Left cardiac atrium (tissue), 4 donors: ENCODE data around the gene MICAL3. TPM values are rescaled to one million over a fixed set of nuclear protein-coding genes. Genes with fewer than 3 reads are reported as not detected.
A peak's percentile ranks its signal among the peaks of the same experiment; 100 is the strongest.

ENCODE experiments used
- ATAC-seq, 2 donors: fragments of 200-7000 bp; cut with Tn5 transposase; one replicate each; pipeline ENCODE4 v1.9.1; 2020; ENCODE audit warnings: mild to moderate bottlenecking in 2 of 2, moderate library complexity in 2 of 2
- DNase-seq: peaks from one replicate; pipeline ENCODE4 v3.0.0-alpha.2; 2020
- intact Hi-C, 2 donors: fragments of 100-400 bp; cut with DNase I; formaldehyde crosslinking; loops; one replicate each; pipeline versions ENCODE4 v1.14.1 to v1.15.1; 2022 to 2023
- total RNA-seq, 2 donors: library from RNA; stranded (reverse); fragmentation: NEBNext Ultra II Directional; extraction: Animal tissue kit (Norgen Biotek cat#: 25700); gene quantifications; one replicate each; pipeline ENCODE4 v1.2.1, GENCODE V29; 2021
- donor health status: DM: no; HTN: yes; CAD: no.
- donor health status: DM: no; HTN: yes; CAD: no; lungs with severe emphysema.
- donor health status: DM: yes; HTN: yes; CAD: no.
- donor health status: Dilated cardiomyopathy.

MICAL3 gene
- total RNA-seq, 2 donors from 2014 or later, result 54.7 to 80.1 TPM

GRCh38 chr22:17930455-17931313 lies 93.7 kb downstream of the MICAL3 start:
- no peak for DNase-seq
- intact Hi-C loops, result no loop called here
- peak; percentile 40 to 54 for ATAC-seq

- intact Hi-C loops, result no loop called here
- DNase-seq (no peak), ATAC-seq (no peak)
Observed at GRCh38 chr22:17929909-17930308, 94.5 kb downstream of the MICAL3 start.

GRCh38 chr22:17928391-17928790 lies 96.0 kb downstream of the MICAL3 start:
- no peak for DNase-seq
- intact Hi-C loops, result no loop called here
- no peak for ATAC-seq

GRCh38 chr22:17927062-17927461 lies 97.3 kb downstream of the MICAL3 start:
- no peak for ATAC-seq
- no peak for DNase-seq
- intact Hi-C loops, result no loop called here

- intact Hi-C loops, result no loop called here
- DNase-seq, result no peak
- ATAC-seq, result no peak
Observed at GRCh38 chr22:17926516-17926915, 97.8 kb downstream of the MICAL3 start.

- ATAC-seq (no peak), DNase-seq (no peak)
- intact Hi-C loops, result no loop called here
Observed at GRCh38 chr22:17925431-17925841, 98.9 kb downstream of the MICAL3 start.

- ATAC-seq (no peak), DNase-seq (no peak)
- intact Hi-C loops, result no loop called here
Observed at GRCh38 chr22:17924735-17925364, 99.5 kb downstream of the MICAL3 start.

GRCh38 chr22:17924076-17924475 lies 100.3 kb downstream of the MICAL3 start:
- intact Hi-C loops, result no loop called here
- DNase-seq, result no peak
- no peak for ATAC-seq

GRCh38 chr22:17922925-17923903 lies 101.1 kb downstream of the MICAL3 start:
- peak; percentile 46 to 57 for ATAC-seq
- intact Hi-C loops, result no loop called here
- no peak for DNase-seq

- DNase-seq (peak; percentile 47), ATAC-seq (peak; percentile 29)
- intact Hi-C loops, result no loop called here
Observed at GRCh38 chr22:17921871-17922821, 102.2 kb downstream of the MICAL3 start.

GRCh38 chr22:17920992-17921650 lies 103.2 kb downstream of the MICAL3 start:
- intact Hi-C loops, result no loop called here
- ATAC-seq (no peak), DNase-seq (no peak)

GRCh38 chr22:17920145-17920605 lies 104.2 kb downstream of the MICAL3 start:
- ATAC-seq (peak; percentile 87 to 90), DNase-seq (peak; percentile 85)
- intact Hi-C loops, result no loop called here

GRCh38 chr22:17919276-17920144 lies 104.9 kb downstream of the MICAL3 start:
- intact Hi-C loops, result loop anchor here in 1 of 2 donors (10.0 kb wide), 1 partner anchor 65 kb away; no protein-coding TSS in a partner anchor

GRCh38 chr22:17918840-17919239 lies 105.5 kb downstream of the MICAL3 start:
- no peak for DNase-seq
- intact Hi-C loops, result loop anchor here in 1 of 2 donors (10.0 kb wide), 1 partner anchor 66 kb away; no protein-coding TSS in a partner anchor
- ATAC-seq, result no peak

More at GRCh38 chr22:17919276-17920144, 104.9 kb downstream of the MICAL3 start:
- peak; percentile 25 to 26 for ATAC-seq
- DNase-seq, result peak; percentile 53

- DNase-seq, result peak; percentile 72
- intact Hi-C loops, result loop anchor here in 1 of 2 donors (10.0 kb wide), 1 partner anchor 67 kb away; no protein-coding TSS in a partner anchor
Observed at GRCh38 chr22:17917490-17917983, 106.8 kb downstream of the MICAL3 start.

GRCh38 chr22:17916226-17916889 lies 108.0 kb downstream of the MICAL3 start:
- no peak for ATAC-seq
- DNase-seq, result no peak
- intact Hi-C loops, result loop anchor here in 1 of 2 donors (10.0 kb wide), 1 partner anchor 68 kb away; no protein-coding TSS in a partner anchor

More at GRCh38 chr22:17917490-17917983, 106.8 kb downstream of the MICAL3 start:
- ATAC-seq, result peak; percentile 10 to 19
